ENCODE measurements around the gene SCN1A. TPM values are rescaled to one million over a fixed set of nuclear protein-coding genes. Genes with fewer than 3 reads are reported as not detected.

The SCN1A gene
- total and polyA plus RNA-seq, 2 experiments from 2014 or later: under 0.01 TPM; not detected in 1

DNA sequence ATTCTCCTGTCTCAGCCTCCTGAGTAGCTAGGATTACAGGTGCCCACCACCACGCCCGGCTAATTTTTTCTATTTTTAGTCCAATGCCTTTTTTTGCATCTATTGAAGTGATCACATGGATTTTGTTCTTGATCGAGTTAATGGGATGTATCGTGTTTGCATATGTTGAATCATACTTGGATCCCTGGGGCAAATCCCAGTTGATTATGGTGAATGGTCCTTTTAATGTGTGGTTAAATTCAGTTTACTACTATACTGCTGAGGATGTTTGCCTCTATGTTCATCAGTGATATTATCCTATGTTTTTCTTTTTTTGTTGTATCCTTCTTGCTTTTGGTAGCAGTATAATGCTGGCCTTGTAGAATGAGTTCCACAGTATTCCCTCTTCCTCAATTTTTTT lies 166.0 kb downstream of the SCN1A start:
- Histone ChIP-seq H3K9me3 (ENCODE audit: low read depth) (no peaks in the 10 kb centered on the region), H3K4me3 (no peak overlapping the region), H3K27me3 (no peaks in the 10 kb centered on the region), H3K4me1 (ENCODE audit: low read depth) (no peaks in the 10 kb centered on the region), H3K27ac (no peak overlapping the region), H3K36me3 (no peaks in the 10 kb centered on the region)
- TF ChIP-seq, protein P1, sequence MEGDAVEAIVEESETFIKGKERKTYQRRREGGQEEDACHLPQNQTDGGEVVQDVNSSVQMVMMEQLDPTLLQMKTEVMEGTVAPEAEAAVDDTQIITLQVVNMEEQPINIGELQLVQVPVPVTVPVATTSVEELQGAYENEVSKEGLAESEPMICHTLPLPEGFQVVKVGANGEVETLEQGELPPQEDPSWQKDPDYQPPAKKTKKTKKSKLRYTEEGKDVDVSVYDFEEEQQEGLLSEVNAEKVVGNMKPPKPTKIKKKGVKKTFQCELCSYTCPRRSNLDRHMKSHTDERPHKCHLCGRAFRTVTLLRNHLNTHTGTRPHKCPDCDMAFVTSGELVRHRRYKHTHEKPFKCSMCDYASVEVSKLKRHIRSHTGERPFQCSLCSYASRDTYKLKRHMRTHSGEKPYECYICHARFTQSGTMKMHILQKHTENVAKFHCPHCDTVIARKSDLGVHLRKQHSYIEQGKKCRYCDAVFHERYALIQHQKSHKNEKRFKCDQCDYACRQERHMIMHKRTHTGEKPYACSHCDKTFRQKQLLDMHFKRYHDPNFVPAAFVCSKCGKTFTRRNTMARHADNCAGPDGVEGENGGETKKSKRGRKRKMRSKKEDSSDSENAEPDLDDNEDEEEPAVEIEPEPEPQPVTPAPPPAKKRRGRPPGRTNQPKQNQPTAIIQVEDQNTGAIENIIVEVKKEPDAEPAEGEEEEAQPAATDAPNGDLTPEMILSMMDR (IDR thresholded peaks at IDR 0.05; ENCODE audit: low read depth, low read length): no peak
- DNase-seq (ENCODE audit: low read depth in 1 of 2, low spot score in 1 of 2): no peak

GRCh38 chr2:165959371-165959770 lies 168.4 kb downstream of the SCN1A start:
- Histone ChIP-seq H3K36me3 (no peaks in the 10 kb centered on the region), H3K4me1 (ENCODE audit: low read depth) (peaks cover 3% of the 10 kb centered on the region), H3K9me3 (ENCODE audit: low read depth) (no peaks in the 10 kb centered on the region), H3K27me3 (no peaks in the 10 kb centered on the region), H3K27ac (no peak overlapping the region), H3K4me3 (no peak overlapping the region)
- TF ChIP-seq, protein P1 (IDR thresholded peaks at IDR 0.05; ENCODE audit: low read depth, low read length): no peak
- no peak for DNase-seq (ENCODE audit: low read depth in 1 of 2, low spot score in 1 of 2)

DNA sequence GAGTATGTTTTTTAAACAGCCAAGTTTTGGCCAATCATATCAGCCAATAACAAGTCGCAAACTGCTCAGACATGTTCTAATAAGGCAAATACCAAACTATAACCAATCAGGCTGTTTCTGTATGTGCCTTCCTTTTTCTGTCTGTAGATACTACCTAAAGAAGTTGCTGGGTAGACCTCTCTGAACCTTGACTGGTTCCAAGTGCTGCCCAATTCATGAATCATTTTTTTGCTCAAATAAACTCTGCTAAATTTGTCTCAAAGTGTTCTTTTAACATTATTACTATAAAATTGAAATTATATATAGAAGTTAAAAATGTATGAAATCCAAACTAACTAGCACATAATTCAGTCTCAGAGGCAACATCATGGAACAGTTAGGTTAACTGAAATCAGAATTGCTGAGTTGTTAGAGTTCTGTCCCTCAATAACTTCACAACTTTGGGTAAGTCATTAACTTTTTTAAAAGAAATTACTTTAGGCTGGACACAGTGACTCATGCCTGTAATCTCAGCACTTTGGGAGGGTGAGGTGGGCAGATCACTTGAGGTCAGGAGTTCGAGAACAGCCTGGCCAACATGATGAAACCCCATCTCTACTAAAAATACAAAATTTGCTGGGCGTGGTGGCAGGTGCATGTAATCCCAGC lies 169.4 kb downstream of the SCN1A start:
- Histone ChIP-seq H3K4me3 (no peak overlapping the region), H3K27ac (no peak overlapping the region), H3K9me3 (ENCODE audit: low read depth) (no peaks in the 10 kb centered on the region), H3K36me3 (no peaks in the 10 kb centered on the region), H3K27me3 (no peaks in the 10 kb centered on the region), H3K4me1 (ENCODE audit: low read depth) (peaks cover 5% of the 10 kb centered on the region)
- DNase-seq (ENCODE audit: low read depth in 1 of 2, low spot score in 1 of 2): no peak
- TF ChIP-seq, protein P1 (IDR thresholded peaks at IDR 0.05; ENCODE audit: low read depth, low read length): no peak

- Histone ChIP-seq H3K27ac (no peak overlapping the region), H3K9me3 (ENCODE audit: low read depth) (no peaks in the 10 kb centered on the region), H3K4me1 (ENCODE audit: low read depth) (peaks cover 5% of the 10 kb centered on the region), H3K36me3 (no peaks in the 10 kb centered on the region), H3K27me3 (no peaks in the 10 kb centered on the region), H3K4me3 (no peak overlapping the region)
- DNase-seq (ENCODE audit: low read depth in 1 of 2, low spot score in 1 of 2): peak in 1 of 2 donors; percentile 2
- TF ChIP-seq, protein P1 (IDR thresholded peaks at IDR 0.05; ENCODE audit: low read depth, low read length): no peak
Observed at GRCh38 chr2:165957030-165957675, 170.7 kb downstream of the SCN1A start.

- Histone ChIP-seq H3K4me3 (peak within 1 kb of the TSS; percentile 55), H3K36me3 (peaks cover 5% of the 10 kb centered on the region), H3K27ac (peak within 1 kb of the TSS; percentile 84), H3K27me3 (no peaks in the 10 kb centered on the region), H3K4me1 (ENCODE audit: low read depth) (peaks cover 5% of the 10 kb centered on the region), H3K9me3 (ENCODE audit: low read depth) (no peaks in the 10 kb centered on the region)
- DNase-seq (ENCODE audit: low read depth in 1 of 2, low spot score in 1 of 2): peak; percentile 97
- TF ChIP-seq, protein P1 (IDR thresholded peaks at IDR 0.05; ENCODE audit: low read depth, low read length): peak; percentile 73
Observed at GRCh38 chr2:165953655-165954606, 173.9 kb downstream of the SCN1A start, which contains the start of gene TTC21B. Gene TTC21B (minus strand): TSS chr2:165953776. CDS start chr2:165953705, 71 bp downstream.
